Measurements from ENCODE around the gene SLC35D1.

GRCh38 chr1:66951513-66951912 is 102.4 kb downstream of the SLC35D1 start:
- TF ChIP-seq TAF1 (IDR thresholded peaks at IDR 0.05; ENCODE audit: borderline replicate concordance, low read depth, low read length) (no peak), POLR2A (IDR thresholded peaks at IDR 0.05; ENCODE audit: low read depth, low read length) (no peak), POLR2AphosphoS5 (IDR thresholded peaks at IDR 0.05; ENCODE audit: low read depth, low read length) (no peak)

Measured in GM12892 (cell line).